ENCODE measurements around the gene SDCBP2. TPM values are rescaled to one million over a fixed set of nuclear protein-coding genes. Genes with fewer than 3 reads are reported as not detected.

Gene SDCBP2
- total RNA-seq, 2 donors from 2014 or later = 4.9 to 18.5 TPM

- no peak for ATAC-seq
- Mint-ChIP-seq H3K36me3 (peaks cover 0 to 6% of the 10 kb centered on the region in 2 donors), H3K27ac (peak overlapping the region; percentile 85 to 88), H3K9me3 (no peaks in the 10 kb centered on the region)
- DNase-seq (ENCODE audit: low spot score in 2 of 2) = no peak
These were observed 7.9 kb upstream of the SDCBP2 start for GRCh38 chr20:1336699-1337367.

- Mint-ChIP-seq H3K9me3 (no peaks in the 10 kb centered on the region), H3K36me3 (peaks cover 0 to 12% of the 10 kb centered on the region in 2 donors), H3K27ac (peak overlapping the region; percentile 85 to 88)
- peak; percentile 63 to 91 for ATAC-seq
- no peak for DNase-seq (ENCODE audit: low spot score in 2 of 2)
These were observed 7.2 kb upstream of the SDCBP2 start for GRCh38 chr20:1335961-1336698.

- peak overlapping the region in 1 of 2 donors; percentile 45 for H3K27ac Mint-ChIP-seq
- no peaks in the 10 kb centered on the region for H3K9me3 Mint-ChIP-seq
- DNase-seq (ENCODE audit: low spot score in 2 of 2) (no peak), ATAC-seq (no peak)
- peaks cover 0 to 12% of the 10 kb centered on the region in 2 donors for H3K36me3 Mint-ChIP-seq
These were observed 5.8 kb upstream of the SDCBP2 start for GRCh38 chr20:1334761-1335160.

GRCh38 chr20:1334370-1334731 lies 5.4 kb upstream of the SDCBP2 start:
- Mint-ChIP-seq H3K27ac (peak overlapping the region in 1 of 2 donors; percentile 45), H3K9me3 (no peaks in the 10 kb centered on the region), H3K36me3 (peaks cover 0 to 12% of the 10 kb centered on the region in 2 donors)
- DNase-seq (ENCODE audit: low spot score in 2 of 2) = no peak
- no peak for ATAC-seq

GRCh38 chr20:1333462-1334369 lies 4.8 kb upstream of the SDCBP2 start:
- H3K36me3 Mint-ChIP-seq = peaks cover 0 to 12% of the 10 kb centered on the region in 2 donors
- ATAC-seq (no peak), DNase-seq (ENCODE audit: low spot score in 2 of 2) (no peak)
- H3K27ac Mint-ChIP-seq = peak overlapping the region in 1 of 2 donors; percentile 1
- no peaks in the 10 kb centered on the region for H3K9me3 Mint-ChIP-seq

- DNase-seq (ENCODE audit: low spot score in 2 of 2) (no peak), ATAC-seq (no peak)
- H3K9me3 Mint-ChIP-seq = no peaks in the 10 kb centered on the region
- H3K27ac Mint-ChIP-seq = peak overlapping the region in 1 of 2 donors; percentile 78
- peaks cover 0 to 12% of the 10 kb centered on the region in 2 donors for H3K36me3 Mint-ChIP-seq
These were observed 3.9 kb upstream of the SDCBP2 start for GRCh38 chr20:1332749-1333300.

- H3K36me3 Mint-ChIP-seq = peaks cover 0 to 12% of the 10 kb centered on the region in 2 donors
- DNase-seq (ENCODE audit: low spot score in 2 of 2) (peak in 1 of 2 donors; percentile 34), ATAC-seq (no peak)
- peak overlapping the region in 1 of 2 donors; percentile 78 for H3K27ac Mint-ChIP-seq
- no peaks in the 10 kb centered on the region for H3K9me3 Mint-ChIP-seq
These were observed 3.0 kb upstream of the SDCBP2 start for GRCh38 chr20:1331801-1332453.

GRCh38 chr20:1331101-1331500 lies 2.2 kb upstream of the SDCBP2 start:
- Mint-ChIP-seq H3K36me3 (peaks cover 0 to 12% of the 10 kb centered on the region in 2 donors), H3K27ac (peak overlapping the region; percentile 72 to 78), H3K9me3 (no peaks in the 10 kb centered on the region)
- no peak for DNase-seq (ENCODE audit: low spot score in 2 of 2)
- ATAC-seq = no peak

- peak in 1 of 2 donors; percentile 55 for DNase-seq (ENCODE audit: low spot score in 2 of 2)
- ATAC-seq = peak; percentile 19 to 46
- Mint-ChIP-seq H3K9me3 (no peaks in the 10 kb centered on the region), H3K27ac (peak overlapping the region; percentile 78), H3K36me3 (peaks cover 0 to 12% of the 10 kb centered on the region in 2 donors)
These were observed 1.3 kb upstream of the SDCBP2 start for GRCh38 chr20:1330075-1330830.

GRCh38 chr20:1327827-1328679 lies 886 bp downstream of the SDCBP2 start:
- no peak for ATAC-seq
- Mint-ChIP-seq H3K9me3 (no peaks in the 10 kb centered on the region), H3K36me3 (peaks cover 0 to 12% of the 10 kb centered on the region in 2 donors), H3K27ac (peak overlapping the region in 1 of 2 donors; percentile 89)
- peak in 1 of 2 donors; percentile 48 for DNase-seq (ENCODE audit: low spot score in 2 of 2)

GRCh38 chr20:1327241-1327653 lies 1.7 kb downstream of the SDCBP2 start:
- DNase-seq (ENCODE audit: low spot score in 2 of 2) = peak in 1 of 2 donors; percentile 55
- Mint-ChIP-seq H3K36me3 (peaks cover 0 to 11% of the 10 kb centered on the region in 2 donors), H3K27ac (peak overlapping the region in 1 of 2 donors; percentile 89), H3K9me3 (no peaks in the 10 kb centered on the region)
- ATAC-seq = no peak

GRCh38 chr20:1326031-1326930 lies 2.7 kb downstream of the SDCBP2 start:
- H3K27ac Mint-ChIP-seq = no peak overlapping the region
- H3K9me3 Mint-ChIP-seq = no peaks in the 10 kb centered on the region
- peaks cover 0 to 1% of the 10 kb centered on the region in 2 donors for H3K36me3 Mint-ChIP-seq
- peak in 1 of 2 donors; percentile 25 for ATAC-seq
- DNase-seq (ENCODE audit: low spot score in 2 of 2) = peak in 1 of 2 donors; percentile 41

- H3K27ac Mint-ChIP-seq = no peak overlapping the region
These were observed 3.5 kb downstream of the SDCBP2 start for GRCh38 chr20:1325173-1326030.

More at GRCh38 chr20:1325173-1326030, 3.5 kb downstream of the SDCBP2 start:
- DNase-seq (ENCODE audit: low spot score in 2 of 2) (peak; percentile 98 to 99), ATAC-seq (peak; percentile 81 to 89)
- Mint-ChIP-seq H3K36me3 (no peaks in the 10 kb centered on the region), H3K9me3 (no peaks in the 10 kb centered on the region)

All from activated naive CD4-positive, alpha-beta T cell treated with anti-CD3 and anti-CD28 coated beads, Interleukin-2, amount 50 U/mL, for 72 hours (primary cell).